Kidney (tissue), 14 donors: ENCODE data around the gene MAN2A1. TPM values are rescaled to one million over a fixed set of nuclear protein-coding genes. Genes with fewer than 3 reads are reported as not detected.

Source experiments
- DNase-seq, 5 donors: peaks; one replicate each; pipeline ENCODE4 v3.0.0-alpha.2; 2013 to 2020
- FAIRE-seq: peaks from 2 replicates; lab custom pipeline; 2012; peaks lifted over from hg19 to GRCh38; lab: Jason Lieb, UNC
- H3K27ac ChIP-seq, 2 donors: one replicate each; pipeline ENCODE4 v1.7.0; 2013; ENCODE audit warnings: low read depth in 2 of 2, low read length in 2 of 2, inconsistent platforms in 1 of 2
- H3K27me3 ChIP-seq: one replicate; pipeline ENCODE4 v1.7.1; 2013; ENCODE audit warnings: low read length, inconsistent platforms; ENCODE audit not compliant: control insufficient read depth, insufficient read depth
- H3K36me3 ChIP-seq, 3 donors: one replicate each; pipeline versions ENCODE4 v1.7.0 to v1.7.1; 2013; ENCODE audit warnings: low read length in 3 of 3, control low read depth in 1 of 3, inconsistent platforms in 1 of 3; ENCODE audit not compliant: insufficient read depth in 3 of 3, control insufficient read depth in 2 of 3
- H3K4me1 ChIP-seq, 3 donors: one replicate each; pipeline versions ENCODE4 v1.7.0 to v1.7.1; 2013; ENCODE audit warnings: low read length in 3 of 3, inconsistent platforms in 1 of 3, low read depth in 1 of 3; ENCODE audit not compliant: control insufficient read depth in 2 of 3, insufficient read depth in 2 of 3
- H3K4me3 ChIP-seq, 3 donors: one replicate each; pipeline versions ENCODE4 v1.7.0 to v1.8.1; 2013; ENCODE audit warnings: low read length in 3 of 3, control low read depth in 1 of 3, inconsistent platforms in 1 of 3
- H3K9ac ChIP-seq, 3 donors: one replicate each; pipeline versions ENCODE4 v1.7.0 to v1.7.1; 2013; ENCODE audit warnings: low read length in 3 of 3, control low read depth in 1 of 3, inconsistent platforms in 1 of 3
- H3K9me3 ChIP-seq, 3 donors: one replicate each; pipeline versions ENCODE4 v1.7.0 to v1.7.1; 2013; ENCODE audit warnings: low read length in 3 of 3, control low read depth in 1 of 3, inconsistent platforms in 1 of 3; ENCODE audit not compliant: control insufficient read depth in 2 of 3, insufficient read depth in 1 of 3
- intact Hi-C: fragments of 100-400 bp; cut with DNase I; formaldehyde crosslinking; loops from one replicate; pipeline ENCODE4 v1.11.1; 2022
- polyA plus RNA-seq: library from polyadenylated mRNA; stranded (reverse); fragments of 350-450 nt; fragmentation: Illumina TruSeq; extraction: RNeasy Lipid Tissue Mini Kit (QIAGEN cat#74804); gene quantifications from one replicate; pipeline ENCODE4 v1.2.3, GENCODE V29; 2014; ENCODE audit warnings: low read depth, low replicate concordance; ENCODE audit not compliant: insufficient read depth
- total RNA-seq: library from RNA; stranded (reverse); fragmentation: NEBNext Ultra II Directional; extraction: Animal tissue kit (Norgen Biotek cat#: 25700); gene quantifications from one replicate; pipeline ENCODE4 v1.2.1, GENCODE V29; 2021
- TF ChIP-seq, protein P1 (sequence below): IDR thresholded peaks from 3 replicates; pipeline ENCODE4 v1.5.1; 2012; ENCODE audit warnings: mild to moderate bottlenecking, moderate library complexity, borderline replicate concordance; ENCODE audit not compliant: insufficient read depth; ENCODE audit errors: extremely low read depth
- donor health status: control.
- donor health status: control.
- donor health status: control.
- donor health status: control.
- donor health status: control.
- donor health status: DM: yes; HTN: yes; CAD: no.
- donor health status: Normal renal cell carcinoma (clear cell type).

Gene MAN2A1
- total and polyA plus RNA-seq, 2 donors from 2014 or later = 12.7 to 69.9 TPM

DNA sequence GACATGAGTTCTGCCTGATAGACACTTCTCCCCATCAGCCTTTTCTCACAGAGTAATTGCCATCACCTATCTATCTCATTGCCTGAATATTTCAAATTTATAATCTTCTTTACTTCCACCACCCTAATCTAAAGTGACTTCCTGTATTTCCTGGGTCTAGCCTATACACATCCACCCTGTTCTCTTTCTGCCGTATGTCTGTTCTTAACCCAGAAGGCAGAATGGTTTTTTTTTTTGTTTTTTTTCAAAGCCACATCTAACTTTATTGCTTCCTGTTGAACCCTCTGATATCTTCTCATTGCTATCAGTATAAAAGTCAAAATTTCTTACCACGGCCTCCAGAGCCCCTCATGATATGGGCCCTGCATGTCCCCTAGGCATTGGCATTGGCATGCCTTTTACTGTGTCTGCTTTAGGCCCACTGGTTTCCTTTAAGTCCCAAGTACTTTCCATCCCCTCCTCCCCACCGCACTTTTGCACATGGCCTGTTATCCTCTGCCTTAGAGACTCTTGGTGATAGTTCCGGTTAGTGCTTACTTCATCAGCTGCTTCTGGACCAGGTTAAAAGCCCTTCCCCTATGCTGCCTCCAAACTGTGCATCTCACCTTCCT, 159.9 kb downstream of the MAN2A1 start:
- TF ChIP-seq, protein P1, sequence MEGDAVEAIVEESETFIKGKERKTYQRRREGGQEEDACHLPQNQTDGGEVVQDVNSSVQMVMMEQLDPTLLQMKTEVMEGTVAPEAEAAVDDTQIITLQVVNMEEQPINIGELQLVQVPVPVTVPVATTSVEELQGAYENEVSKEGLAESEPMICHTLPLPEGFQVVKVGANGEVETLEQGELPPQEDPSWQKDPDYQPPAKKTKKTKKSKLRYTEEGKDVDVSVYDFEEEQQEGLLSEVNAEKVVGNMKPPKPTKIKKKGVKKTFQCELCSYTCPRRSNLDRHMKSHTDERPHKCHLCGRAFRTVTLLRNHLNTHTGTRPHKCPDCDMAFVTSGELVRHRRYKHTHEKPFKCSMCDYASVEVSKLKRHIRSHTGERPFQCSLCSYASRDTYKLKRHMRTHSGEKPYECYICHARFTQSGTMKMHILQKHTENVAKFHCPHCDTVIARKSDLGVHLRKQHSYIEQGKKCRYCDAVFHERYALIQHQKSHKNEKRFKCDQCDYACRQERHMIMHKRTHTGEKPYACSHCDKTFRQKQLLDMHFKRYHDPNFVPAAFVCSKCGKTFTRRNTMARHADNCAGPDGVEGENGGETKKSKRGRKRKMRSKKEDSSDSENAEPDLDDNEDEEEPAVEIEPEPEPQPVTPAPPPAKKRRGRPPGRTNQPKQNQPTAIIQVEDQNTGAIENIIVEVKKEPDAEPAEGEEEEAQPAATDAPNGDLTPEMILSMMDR = no peak
- Histone ChIP-seq H3K9ac (no peak overlapping the region), H3K4me1 (peaks cover 0 to 8% (median 0%) of the 10 kb centered on the region in 3 donors), H3K4me3 (no peak overlapping the region), H3K9me3 (no peaks in the 10 kb centered on the region), H3K27ac (no peak overlapping the region), H3K36me3 (peaks cover 0 to 23% (median 0%) of the 10 kb centered on the region in 3 donors), H3K27me3 (no peaks in the 10 kb centered on the region)
- no peak for DNase-seq
- intact Hi-C loops = no loop called here
- FAIRE-seq = no peak

DNA sequence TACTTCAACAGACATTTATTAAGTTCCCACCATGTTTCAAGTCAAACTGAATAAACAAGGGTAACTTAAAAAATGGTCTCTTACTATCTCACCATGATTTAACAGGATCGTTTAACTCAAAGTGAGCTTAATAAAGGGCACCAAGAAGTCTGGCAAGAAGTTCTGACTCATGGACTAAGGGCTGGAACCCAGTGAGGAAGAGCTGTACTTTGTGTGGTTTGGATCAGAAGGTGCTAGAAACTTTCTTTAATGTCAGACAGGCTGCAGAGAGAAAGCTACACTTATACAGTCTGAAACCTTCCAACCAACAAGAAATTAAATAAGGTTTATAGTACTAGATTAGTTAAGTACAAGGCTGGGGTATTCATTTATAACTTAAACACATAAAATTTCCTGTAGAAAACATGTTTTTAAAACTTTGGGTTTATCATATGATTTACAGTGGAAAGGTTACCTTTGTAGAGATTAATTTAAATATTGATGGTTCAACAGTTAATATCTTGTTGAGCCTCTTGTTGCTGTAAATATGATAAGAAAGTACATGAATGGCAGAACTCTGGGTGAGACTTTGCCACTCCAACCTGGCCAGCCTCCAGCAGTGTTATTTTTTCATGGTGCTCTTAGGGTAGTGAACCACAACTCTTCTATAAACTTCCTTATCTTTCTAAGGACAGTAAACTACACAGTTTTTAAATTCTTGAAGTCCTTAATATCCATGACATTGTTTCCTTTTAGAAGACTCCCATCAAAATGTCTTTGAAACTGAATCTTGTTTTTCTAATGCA, 162.8 kb downstream of the MAN2A1 start:
- no peak for FAIRE-seq
- H3K36me3 ChIP-seq = peaks cover 0 to 25% (median 6%) of the 10 kb centered on the region in 3 donors
- H3K9me3 ChIP-seq = no peaks in the 10 kb centered on the region

DNA sequence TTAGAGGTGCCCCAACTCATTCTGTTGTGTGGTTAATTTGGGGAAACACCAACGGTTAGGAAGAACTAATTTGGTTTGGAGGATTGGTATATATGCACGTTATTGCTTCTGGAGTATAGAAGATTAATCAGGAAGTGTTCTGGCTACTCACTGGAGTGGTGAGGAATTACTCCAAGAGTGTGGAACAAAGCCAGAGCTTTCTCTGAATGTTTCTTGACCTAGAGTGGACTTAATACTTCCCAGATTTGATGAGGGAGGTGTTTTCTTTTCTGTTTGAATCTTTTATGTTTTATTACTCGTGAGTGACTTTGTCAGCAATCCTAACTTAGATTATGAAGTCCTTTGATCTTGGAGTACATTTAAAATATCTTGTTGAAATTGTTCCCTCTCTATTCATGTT, 163.7 kb downstream of the MAN2A1 start:
- H3K9me3 ChIP-seq = no peaks in the 10 kb centered on the region
- TF ChIP-seq, protein P1 = no peak
- no peak overlapping the region for H3K27ac ChIP-seq
- peak overlapping the region in 1 of 3 donors; percentile 2 for H3K4me3 ChIP-seq
- no peak overlapping the region for H3K9ac ChIP-seq
- intact Hi-C loops = no loop called here
- H3K36me3 ChIP-seq = peaks cover 0 to 30% (median 6%) of the 10 kb centered on the region in 3 donors
- DNase-seq (peak in 2 of 5 donors; percentile 11 to 17), FAIRE-seq (peak; percentile 66)
- peaks cover 0 to 8% (median 0%) of the 10 kb centered on the region in 3 donors for H3K4me1 ChIP-seq
- no peaks in the 10 kb centered on the region for H3K27me3 ChIP-seq

More for the DNA sequence above, 162.8 kb downstream of the MAN2A1 start:
- TF ChIP-seq, protein P1 = no peak
- no peak for DNase-seq
- Histone ChIP-seq H3K9ac (no peak overlapping the region), H3K27me3 (no peaks in the 10 kb centered on the region), H3K27ac (no peak overlapping the region), H3K4me3 (peak overlapping the region in 1 of 3 donors; percentile 2), H3K4me1 (peaks cover 0 to 8% (median 0%) of the 10 kb centered on the region in 3 donors)
- intact Hi-C loops = no loop called here
